Measurements from ENCODE around the gene CHSY3.

Gene CHSY3

DNA sequence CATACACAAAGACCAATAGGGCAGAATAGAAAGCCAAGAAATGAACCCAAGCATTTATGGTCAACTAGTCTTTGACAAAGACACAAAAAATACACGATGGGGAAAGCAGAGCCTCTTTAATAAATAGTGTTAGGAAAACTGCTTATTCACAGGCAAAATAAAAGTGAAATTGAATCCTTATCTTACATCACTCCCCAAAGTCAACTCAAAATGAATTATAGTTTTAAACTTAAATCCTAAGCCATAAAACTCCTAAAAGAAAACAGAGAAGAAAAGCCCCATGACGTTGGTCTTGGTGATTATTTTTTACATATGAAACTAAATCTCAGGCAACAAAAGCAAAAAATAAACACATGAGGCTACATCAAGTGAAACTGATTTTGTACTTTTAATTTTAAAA, 46.8 kb downstream of the CHSY3 start:
- DNase-seq, result no peak

DNA sequence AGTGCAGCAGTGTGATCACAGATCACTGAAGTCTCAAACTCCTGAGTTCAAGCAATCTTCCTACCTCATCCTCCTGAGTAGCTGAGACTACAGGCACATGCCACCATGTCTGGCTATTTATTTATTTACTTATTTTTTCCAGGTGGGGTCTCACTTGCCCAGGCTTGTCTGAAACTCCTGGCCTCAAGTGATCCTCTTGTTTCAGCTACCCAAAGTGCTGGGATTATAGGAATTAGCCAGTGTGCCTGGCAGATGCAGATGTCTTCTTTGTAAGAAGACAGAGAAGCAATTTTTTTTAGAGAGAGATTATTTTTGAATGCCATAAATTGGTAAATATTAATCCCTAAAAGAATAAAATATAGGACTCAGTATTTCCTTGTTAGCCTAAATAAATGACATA, 54.3 kb downstream of the CHSY3 start:
- DNase-seq, result no peak

DNA sequence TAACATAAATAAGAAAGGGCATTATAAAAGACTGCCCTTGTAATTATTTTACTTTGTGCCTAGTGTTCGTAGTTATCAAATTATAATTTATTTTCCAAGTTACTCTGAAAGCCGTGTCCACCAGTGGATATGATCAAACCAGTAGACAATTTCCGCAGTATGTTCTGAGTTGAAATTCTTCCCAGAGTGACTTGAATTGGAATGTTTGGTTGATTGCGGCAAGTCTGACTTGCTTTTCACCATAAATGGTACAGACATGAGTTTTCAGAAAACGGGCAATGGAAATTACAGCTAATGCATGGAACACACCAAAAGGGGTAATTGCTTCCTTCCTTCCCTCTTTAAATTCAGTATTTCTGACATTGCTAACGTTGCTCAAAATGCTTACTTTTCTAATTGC, 56.6 kb downstream of the CHSY3 start:
- no peak for DNase-seq

DNA sequence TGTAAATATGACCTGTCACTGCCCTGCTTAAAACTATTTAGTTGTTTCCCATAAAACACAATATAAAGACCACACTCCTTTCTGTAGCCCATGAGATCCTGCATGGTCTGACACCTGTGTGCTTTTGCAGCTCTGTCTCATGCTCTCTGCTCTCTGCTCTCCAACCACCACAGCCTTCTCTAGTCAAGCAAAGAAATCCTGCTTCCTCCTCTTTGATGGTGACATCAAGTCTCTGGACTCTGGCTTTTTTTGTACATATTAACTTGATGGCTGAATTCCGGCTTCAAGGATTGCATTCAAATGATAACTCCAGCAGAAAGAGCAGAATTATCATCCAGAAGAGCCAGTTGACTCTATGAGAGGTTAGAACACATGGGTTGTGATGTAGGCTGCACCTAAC, 58.2 kb downstream of the CHSY3 start:
- no peak for DNase-seq

DNA sequence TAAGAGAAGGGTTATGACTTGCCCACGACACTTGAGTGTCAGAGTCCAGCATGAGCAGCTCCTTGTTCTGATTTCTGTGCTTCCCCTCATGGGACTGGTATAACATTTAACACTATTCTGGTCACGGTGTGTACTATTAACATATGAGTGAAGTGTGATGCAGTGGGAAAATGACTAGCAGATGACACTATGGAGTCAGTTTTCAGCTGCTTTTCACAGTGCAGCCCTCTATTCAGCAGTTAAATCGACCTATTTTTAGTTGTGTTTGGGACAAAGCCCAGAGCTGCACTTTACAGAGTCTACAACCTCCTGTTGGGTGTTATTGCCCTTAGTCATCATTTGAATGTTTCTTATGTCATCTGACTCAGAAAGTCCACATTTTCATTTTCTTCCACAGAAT, 59.1 kb downstream of the CHSY3 start:
- no peak for DNase-seq

DNA sequence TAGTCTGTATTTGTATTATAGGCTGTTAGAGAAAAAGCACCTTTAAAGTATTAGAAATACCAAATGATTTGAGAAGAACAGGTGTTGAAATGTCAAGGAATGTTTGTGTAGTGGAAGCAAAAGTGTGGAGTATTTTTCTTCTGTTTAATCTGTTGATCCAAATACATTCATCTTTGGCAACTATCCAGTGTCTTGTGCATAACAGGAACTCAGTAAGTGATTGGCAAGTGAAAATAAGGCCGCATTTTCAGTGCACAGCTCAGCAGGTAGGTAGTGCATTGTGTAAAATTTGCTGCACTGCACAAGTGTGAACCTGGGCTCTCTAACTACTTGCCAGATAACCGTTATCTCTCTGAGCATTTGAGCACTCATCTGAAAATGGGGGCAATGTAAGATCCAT, 61.8 kb downstream of the CHSY3 start:
- DNase-seq, result no peak

DNA sequence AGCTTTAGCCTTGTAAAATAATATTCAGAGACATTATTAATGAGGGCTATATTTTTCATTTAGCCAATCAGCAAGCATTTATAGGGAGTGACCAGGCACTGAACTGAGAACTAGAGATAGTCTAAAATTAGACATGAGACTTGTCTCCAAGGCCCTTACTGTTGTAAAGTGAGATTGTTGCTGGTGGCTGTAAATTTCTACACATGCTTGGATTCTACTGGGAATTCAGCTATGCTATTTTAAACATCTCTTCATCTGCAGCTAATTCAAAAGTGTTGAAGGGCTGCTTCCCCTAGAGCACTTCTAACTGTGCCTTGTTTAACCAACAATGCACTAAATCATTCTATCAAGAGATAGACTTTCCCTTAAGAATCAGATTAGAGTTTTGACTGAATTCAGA, 67.4 kb downstream of the CHSY3 start:
- DNase-seq, result no peak

DNA sequence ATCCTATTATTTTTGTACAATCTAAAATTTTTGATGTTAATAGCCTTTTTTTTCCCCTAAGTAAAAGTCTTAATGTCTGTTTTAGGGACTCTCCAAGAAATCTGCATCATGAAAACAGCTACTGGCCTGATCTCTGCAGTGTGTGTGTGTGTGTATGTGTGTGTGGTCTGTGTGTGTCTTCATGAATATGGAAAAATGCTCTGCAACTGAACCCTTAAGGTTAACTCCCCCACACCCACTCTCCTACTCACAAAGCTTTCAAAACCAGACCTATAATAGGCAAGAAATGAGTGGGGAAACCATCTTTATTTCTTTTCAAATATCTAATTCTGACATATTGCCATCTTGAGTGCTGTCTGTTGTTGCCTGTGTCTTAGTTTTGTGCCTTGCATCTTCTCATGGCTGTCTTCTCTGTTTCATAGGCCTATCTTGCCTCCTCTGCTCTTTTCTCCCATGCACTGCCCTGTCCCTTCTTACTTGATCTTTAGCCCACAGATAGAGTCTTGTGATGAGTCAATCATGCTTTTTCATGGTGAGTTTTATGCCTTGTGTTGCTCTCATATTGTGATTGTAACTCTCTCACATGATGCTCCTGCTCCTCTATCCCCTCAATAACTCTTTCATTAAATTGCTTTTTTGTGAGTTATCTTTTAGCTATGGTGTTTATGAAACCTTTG, 68.3 kb downstream of the CHSY3 start:
- no peak for DNase-seq

DNA sequence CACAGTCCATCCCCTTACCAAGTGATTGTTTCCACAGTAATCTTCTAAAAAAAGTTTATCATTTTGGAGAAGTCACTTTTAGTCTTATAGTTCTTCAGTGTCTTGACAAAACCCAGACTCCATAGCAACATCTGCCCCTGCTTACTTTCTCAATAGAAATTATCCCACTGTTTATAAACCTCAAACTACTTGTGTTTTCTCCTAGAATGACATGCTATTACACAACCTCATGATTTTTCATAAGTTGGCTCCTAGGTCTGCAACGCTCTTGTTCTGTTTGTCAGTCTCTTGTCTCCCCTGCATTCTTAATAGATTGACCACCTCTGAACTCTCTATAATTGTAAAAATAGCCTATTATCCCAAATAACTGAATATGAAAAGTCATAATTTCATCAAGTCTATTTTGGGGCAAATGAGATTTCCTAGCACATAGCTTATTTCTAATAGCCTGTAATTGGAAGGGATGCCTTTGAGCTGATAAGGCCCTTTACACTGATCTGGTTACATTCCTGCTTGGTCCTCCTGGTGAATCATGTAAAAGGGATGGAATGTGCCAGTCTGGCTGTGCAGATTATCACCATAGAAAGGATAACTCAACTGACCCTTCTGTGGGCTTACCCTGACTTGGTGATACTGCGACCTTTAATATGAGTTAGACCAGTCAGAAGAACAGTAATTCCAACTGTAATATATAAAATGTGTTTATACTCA, 69.6 kb downstream of the CHSY3 start:
- no peak for DNase-seq

DNA sequence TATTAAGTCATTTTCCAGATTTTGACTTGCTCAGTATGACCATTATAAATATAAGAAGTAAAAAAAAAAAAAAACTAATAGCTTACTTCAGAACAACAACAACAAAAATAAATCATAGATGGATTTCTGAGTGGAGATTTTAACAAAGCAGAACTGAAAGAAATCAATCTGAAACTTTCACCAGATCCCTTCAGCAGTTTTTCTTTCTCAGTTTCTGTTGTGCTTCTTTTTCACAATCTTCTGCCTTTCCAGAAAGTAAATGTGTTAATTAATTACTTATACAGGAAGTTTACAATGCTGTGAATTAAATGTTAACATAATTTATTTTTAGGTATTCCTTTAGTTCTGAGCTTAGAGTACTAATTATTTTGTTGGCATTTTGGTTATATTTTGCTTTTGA, 73.5 kb downstream of the CHSY3 start:
- DNase-seq, result no peak

DNA sequence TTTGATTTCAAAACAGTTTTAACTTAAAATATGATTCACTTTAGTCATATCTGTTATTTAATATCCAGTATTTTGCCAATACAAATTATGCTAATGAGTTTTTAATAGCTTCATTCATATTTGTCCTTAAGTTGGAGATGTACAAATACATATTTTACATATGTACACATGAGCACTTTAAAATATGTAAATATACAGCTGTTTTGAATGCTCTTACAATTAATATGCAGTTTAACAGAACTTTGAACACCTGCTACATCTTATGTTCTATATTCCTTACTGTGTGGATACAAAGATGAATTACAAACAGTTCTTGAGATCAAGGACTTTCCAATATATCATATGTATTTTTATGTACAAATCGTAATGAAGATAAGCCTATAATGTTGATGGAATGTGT, 74.0 kb downstream of the CHSY3 start:
- no peak for DNase-seq

DNA sequence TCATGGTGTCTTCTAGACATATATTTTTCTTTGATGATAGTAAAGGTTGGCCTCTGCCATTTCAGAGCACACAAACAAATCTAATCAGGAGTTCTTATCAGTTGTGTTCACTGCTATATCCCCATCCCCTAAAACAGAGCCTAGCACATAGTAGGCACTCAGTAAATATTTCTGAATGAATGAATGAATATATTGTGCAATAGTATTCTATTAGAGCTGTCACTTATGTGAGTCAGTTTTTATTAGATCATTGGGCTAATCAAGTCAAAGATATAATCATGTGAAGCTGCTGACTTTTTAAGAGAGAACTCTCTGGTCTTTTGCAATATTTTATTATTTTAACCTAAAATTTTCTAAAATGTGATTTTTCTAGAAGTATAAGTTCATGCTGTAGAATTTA, 84.2 kb downstream of the CHSY3 start:
- no peak for DNase-seq

DNA sequence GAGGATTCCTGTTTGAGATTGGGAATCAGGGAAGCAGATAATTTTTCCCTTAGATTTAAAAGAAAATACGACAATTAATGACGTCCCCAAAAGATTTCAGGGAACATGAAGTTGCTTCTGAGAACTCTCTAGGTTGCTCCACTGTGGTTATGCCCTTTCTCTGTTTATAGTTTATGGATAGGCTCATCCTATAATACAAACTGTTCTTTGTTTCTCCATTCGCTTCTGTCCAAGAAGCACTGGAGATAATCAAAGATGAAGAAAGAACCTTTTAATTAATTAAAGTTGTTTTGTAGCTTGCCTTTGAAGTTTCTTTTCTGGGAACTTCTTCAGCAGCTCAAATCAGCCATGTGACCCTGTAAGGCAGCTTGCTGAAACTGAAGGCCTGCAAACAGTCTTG, 87.5 kb downstream of the CHSY3 start:
- DNase-seq, result no peak

DNA sequence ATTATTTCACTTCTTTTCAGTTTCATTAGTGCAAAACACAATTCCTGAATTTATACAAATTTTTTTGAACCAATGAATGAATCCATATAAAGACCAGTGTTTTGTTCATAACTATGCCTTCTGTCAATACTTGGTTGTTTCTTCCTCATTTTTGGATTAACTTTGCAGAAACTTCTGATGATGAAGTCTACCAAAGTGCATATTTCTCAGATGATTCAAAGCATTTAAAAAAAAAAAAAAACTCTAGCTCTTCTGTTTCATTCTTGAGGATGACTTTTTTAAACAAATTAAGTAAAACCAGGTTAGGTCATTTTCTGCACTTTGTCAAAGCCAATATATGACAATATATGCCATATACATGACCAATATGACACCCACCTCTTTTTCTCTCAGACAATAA, 92.6 kb downstream of the CHSY3 start:
- no peak for DNase-seq

DNA sequence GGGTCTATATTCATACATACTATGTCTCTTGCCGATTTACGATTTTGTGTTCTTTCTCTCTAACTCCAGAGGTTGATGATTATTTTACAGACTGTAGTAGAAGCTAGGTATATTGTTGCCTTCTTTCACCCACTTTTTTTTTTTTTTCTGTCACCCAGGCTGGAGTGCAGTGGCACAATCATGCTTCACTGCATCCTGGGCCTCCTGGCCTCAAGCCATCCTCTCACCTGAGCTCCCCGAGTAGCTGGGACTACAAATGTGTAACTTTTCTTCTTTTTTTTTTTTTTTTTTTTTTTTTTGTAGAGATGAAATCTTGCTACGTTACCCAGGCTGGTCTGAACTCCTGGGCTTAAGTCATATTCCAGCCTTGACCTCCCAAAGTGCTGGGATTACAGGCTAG, 96.2 kb downstream of the CHSY3 start:
- DNase-seq, result no peak

DNA sequence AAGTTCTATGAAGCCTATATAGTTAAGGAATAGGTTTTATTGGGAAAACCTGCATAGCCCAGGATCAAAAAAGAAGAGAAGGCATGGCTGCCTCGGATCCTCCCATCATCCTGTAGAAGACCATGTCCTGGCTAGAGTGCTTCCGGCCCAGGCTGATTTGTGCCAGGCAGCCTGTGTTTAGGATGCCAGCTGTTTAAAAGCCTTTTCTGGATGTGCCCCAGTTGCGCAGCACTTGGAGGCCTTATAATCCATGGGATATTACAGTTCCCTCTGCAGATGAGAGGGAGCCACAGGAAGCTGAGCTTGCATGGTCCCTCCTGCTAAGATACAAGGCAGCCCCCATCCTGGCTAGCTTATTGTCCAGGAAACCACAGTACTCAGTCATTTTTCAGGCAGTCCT, 97.9 kb downstream of the CHSY3 start:
- no peak for DNase-seq

DNA sequence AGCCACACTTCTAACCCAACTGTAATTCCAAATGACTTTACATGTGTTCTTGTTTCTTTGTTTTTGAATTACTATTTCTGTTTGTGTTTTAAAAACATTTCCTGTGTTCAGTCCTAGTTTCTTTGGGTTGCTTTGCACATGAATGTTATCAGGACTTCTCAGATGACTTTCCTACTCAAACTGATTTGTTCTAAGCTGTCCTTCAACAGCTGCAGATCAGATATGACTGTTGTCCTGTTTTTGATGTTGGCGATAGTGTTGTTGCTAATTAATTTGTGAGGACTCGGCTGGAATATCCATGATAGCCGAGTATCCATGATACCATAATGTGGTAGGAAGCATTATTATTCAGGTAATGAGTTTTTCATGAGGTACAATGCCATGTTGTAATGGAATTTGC, 98.6 kb downstream of the CHSY3 start:
- no peak for DNase-seq

DNA sequence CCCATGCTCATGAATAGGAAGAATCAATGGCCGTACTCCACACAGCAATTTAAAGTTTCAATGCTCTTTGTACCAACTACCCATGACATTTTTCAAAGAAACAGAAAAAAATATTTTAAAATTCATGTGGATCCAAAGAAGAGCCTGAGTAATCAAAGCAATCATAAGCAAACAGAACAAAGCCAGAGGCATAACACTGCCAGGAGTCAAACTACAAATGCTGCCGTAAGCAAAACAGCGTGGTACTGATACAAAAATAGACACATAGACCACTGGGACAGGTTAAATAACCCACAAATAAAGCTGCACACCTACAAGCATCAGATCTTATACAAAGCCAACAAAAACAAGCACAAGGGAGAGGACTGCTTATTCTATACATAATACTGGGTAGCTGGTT, 107.7 kb downstream of the CHSY3 start:
- no peak for DNase-seq

DNA sequence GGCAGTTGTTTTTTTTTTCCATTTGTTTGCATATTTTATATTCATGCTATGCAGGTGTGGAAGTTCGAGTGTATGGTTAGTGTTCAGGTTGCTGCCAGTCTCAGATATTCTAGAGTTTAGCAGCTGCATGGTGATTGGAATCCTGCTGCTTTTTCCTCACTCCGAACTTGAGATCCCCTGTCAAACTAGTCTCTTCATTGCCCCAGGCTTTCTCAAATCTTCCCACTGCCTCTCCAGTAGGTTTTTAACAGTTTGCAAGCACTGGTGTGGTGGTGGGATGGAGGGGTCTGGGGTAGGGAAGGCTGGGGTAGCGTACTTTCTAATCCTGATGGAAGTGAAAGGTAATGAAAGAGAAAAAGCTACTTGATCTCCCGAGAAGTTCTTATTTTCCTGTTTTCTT, 112.9 kb downstream of the CHSY3 start:
- no peak for DNase-seq

DNA sequence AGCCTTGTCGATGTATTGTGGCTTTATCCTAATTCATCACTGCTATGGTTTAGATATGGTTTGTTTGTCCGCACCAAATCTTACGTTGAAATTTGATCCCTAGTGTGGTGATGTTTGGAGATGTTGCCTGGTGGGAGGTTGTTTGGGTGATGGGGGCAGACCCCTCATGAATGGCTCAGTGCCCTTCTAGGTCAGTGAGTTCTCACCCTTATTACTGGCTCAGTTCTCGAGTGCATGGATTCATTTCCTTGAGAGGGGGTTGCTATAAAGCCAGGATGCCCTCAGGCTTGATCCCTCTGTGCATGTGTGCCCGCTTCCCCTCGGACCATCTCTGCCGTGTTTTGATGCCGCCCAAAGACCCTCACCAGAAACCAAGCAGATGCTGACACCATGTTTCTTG, 114.4 kb downstream of the CHSY3 start:
- DNase-seq, result no peak

DNA sequence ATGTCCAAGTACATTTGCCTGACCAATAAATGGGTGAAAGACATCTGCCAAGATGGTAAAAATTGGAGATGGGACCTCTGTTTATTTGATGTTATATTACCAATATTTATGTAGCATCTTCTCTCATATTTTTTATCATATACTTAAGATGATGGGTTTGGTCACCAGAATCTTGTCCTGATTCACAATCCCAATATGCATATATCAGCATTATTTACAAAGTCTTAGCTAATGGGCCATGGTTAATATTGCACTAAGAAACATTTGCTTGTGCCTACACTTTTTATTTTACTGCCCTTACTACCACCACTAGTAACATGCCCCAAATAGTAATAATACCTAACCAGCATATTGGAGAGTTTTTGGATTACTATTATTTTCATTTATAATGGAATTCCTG, 116.7 kb downstream of the CHSY3 start:
- DNase-seq, result no peak

DNA sequence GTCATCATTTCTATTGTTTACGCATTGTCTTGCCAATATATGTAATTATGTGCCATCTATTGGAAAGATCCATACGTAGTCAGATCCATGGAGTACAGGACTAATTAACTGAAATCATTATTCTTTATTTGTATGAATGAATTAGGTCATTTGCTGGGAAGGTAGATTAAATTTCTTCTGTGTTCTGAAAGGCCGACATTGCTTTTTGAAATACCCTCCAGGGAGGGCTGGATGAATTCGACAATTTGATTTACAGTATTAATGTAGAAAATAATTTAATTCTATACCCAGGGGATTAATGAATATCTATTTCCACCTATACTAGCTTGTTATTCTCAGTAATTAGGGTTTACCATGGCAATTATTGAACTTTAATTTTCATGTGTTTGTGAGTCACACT, 117.6 kb downstream of the CHSY3 start:
- no peak for DNase-seq

DNA sequence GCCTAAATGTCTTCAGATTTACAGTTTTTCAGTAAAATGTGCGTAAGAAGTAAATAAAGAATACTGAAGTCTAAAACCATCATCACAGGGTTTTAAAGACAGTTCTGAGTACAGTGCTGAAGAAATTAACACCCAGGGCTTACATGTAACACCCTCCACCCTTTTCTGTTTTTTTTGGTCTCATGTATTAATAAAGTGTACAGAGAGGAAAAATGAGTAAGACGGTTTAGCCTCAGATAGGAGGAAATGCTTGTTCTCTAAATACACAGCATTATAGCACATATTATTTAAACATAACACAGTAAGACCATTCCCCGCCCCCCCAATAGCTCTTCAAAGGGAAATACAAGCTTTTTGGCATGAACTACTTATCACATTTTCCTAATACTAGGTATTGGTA, 119.3 kb downstream of the CHSY3 start:
- DNase-seq, result no peak

DNA sequence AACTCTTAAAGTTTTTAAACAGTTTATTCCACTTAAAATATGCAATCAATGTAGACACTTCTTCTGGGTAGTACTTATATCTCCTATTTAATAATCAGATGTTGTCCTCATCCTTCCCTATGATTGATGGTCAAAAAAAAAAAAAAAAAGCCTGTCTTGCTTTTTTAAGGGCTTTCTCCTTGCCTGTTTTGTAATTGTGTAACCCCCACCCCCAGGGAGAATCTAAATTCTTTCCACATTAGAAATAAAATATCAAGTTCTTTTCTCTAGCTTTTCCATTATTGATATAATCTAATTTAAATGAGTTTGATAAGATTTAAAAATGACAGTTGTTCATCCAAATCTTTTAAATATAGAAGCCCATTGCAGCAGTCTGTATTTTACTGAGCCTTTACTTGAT, 119.7 kb downstream of the CHSY3 start:
- no peak for DNase-seq

DNA sequence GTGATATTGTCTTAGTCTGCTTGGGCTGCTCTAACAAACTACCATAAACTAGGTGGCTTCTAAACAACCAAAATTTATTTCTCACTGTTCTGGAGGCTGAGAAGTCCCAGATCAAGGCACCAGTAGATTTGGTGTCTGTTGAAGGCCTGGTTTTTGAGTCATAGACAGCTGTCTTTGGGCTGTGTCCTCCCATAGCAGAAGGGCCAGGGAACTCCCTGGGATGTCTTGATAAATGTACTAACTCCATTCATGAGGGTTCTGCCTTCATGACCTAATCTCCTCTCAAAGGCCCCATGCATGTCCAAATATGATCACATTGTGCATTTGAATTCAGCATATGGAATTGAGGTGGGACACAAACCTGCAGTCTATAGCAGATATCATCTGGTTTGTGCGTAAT, 121.2 kb downstream of the CHSY3 start:
- no peak for DNase-seq
